Panc1 (cell line): ENCODE results near the gene ISM1. TPM values are rescaled to one million over a fixed set of nuclear protein-coding genes. Genes with fewer than 3 reads are reported as not detected.

ENCODE experiments used
- ATAC-seq: fragments of 200-7000 bp; cut with Tn5 transposase; 2 replicates; pipeline ENCODE4 v1.9.1; 2020; ENCODE audit warnings: mild to moderate bottlenecking, moderate library complexity
- BruUV-seq: library from RNA; stranded (reverse); fragments of 400-500 nt; replicated peaks from 2 replicates; lab custom pipeline; 2021; lab: Mats Ljungman, UMichigan
- CTCF ChIA-PET: fragments of 300-600 bp; sonication (Branson Sonifier 250); formaldehyde crosslinking; loops from one replicate; lab custom pipeline; 2022; ENCODE audit warnings: antibody characterized with exemption; lab: Charles Lee
- POLR2A ChIA-PET: fragments of 300-600 bp; sonication (Branson Sonifier 250); formaldehyde crosslinking; loops from one replicate; lab custom pipeline; 2022; ENCODE audit warnings: antibody characterized with exemption; lab: Charles Lee
- DNase-seq: peaks from one replicate; pipeline ENCODE4 v3.0.0-alpha.2; 2010; ENCODE audit warnings: low read depth, low spot score
- H3K27ac ChIP-seq: 2 replicates; pipeline ENCODE4 v1.5.1; 2011; ENCODE audit warnings: mild to moderate bottlenecking, low read length, inconsistent platforms
- H3K27me3 ChIP-seq: fragments of 200-500 bp; sonication (Bioruptor generic); 2 replicates; pipeline ENCODE4 v1.6.0; 2014; ENCODE audit warnings: low read length, inconsistent platforms; ENCODE audit not compliant: control insufficient read depth, insufficient read depth
- H3K36me3 ChIP-seq: fragments of 200-500 bp; sonication (Bioruptor generic); 2 replicates; pipeline ENCODE4 v1.5.1; 2014; ENCODE audit warnings: inconsistent platforms, mild to moderate bottlenecking, low read length, moderate library complexity; ENCODE audit not compliant: control insufficient read depth, insufficient read depth
- H3K4me1 ChIP-seq: 2 replicates; pipeline ENCODE4 v1.5.1; 2011; ENCODE audit warnings: inconsistent platforms, mild to moderate bottlenecking, low read length, moderate library complexity; ENCODE audit not compliant: control insufficient read depth, insufficient read depth
- H3K4me3 ChIP-seq, 2 experiments: 2 replicates each; pipeline ENCODE4 v1.5.1; 2011 to 2012; ENCODE audit warnings: low read depth in 2 of 2, low read length in 2 of 2, mild to moderate bottlenecking in 2 of 2, inconsistent platforms in 1 of 2, moderate library complexity in 1 of 2
- H3K9me3 ChIP-seq: fragments of 200-500 bp; sonication (Bioruptor generic); 2 replicates; pipeline ENCODE4 v1.5.1; 2014; ENCODE audit warnings: low read depth, mild to moderate bottlenecking, inconsistent platforms, low read length, moderate library complexity; ENCODE audit not compliant: control insufficient read depth, insufficient read depth
- CTCF ChIP-seq: fragments of 450-650 bp; IDR thresholded peaks from 2 replicates; pipeline ENCODE4 v1.5.1; 2017; ENCODE audit warnings: mild to moderate bottlenecking
- POLR2AphosphoS5 ChIP-seq: IDR thresholded peaks from 2 replicates; pipeline ENCODE4 v1.6.1; 2012; ENCODE audit warnings: mild to moderate bottlenecking, low read depth, low read length, moderate library complexity
- REST ChIP-seq, 2 experiments: IDR thresholded peaks; 2 replicates each; pipeline ENCODE4 v1.6.1; 2011 to 2012; ENCODE audit warnings: low read depth in 2 of 2, control low read depth in 1 of 2, low read length in 1 of 2, mild to moderate bottlenecking in 1 of 2, moderate library complexity in 1 of 2; ENCODE audit not compliant: insufficient read depth in 1 of 2
- SIN3A ChIP-seq: IDR thresholded peaks from 2 replicates; pipeline ENCODE4 v1.6.1; 2012; ENCODE audit warnings: low read depth, mild to moderate bottlenecking, low read length, moderate library complexity, borderline replicate concordance; ENCODE audit not compliant: insufficient read depth
- TCF7L2 ChIP-seq: IDR thresholded peaks from 2 replicates; pipeline ENCODE4 v1.6.1; 2011; ENCODE audit warnings: mild to moderate bottlenecking, low read depth, low read length, inconsistent platforms
- in situ Hi-C: cut with HindIII; loops from 2 replicates; pipeline ENCODE4 v1.10.0; 2016; ENCODE audit warnings: low sequenced_read_pairs, low pct_unique_long_range_greater_than_20kb
- intact Hi-C: fragments of 100-400 bp; cut with micrococcal nuclease; formaldehyde crosslinking; loops from one replicate; pipeline ENCODE4 v1.10.0; 2022; ENCODE audit not compliant: unreplicated experiment
- total RNA-seq: library from RNA; stranded (reverse); gene quantifications from one replicate; pipeline ENCODE4 v1.2.1, GENCODE V29; 2021; ENCODE audit not compliant: unreplicated experiment

Gene ISM1
- total RNA-seq, 1 experiment from 2014 or later: not detected

- no peaks in the 10 kb centered on the region for H3K27me3 ChIP-seq
- in situ Hi-C loops: no loop called here
- DNase-seq: no peak
- H3K4me3 ChIP-seq: no peak overlapping the region
- POLR2A ChIA-PET: no interaction called here
- CTCF ChIA-PET: no interaction called here
- H3K27ac ChIP-seq: no peak overlapping the region
- H3K36me3 ChIP-seq: no peaks in the 10 kb centered on the region
- no peaks in the 10 kb centered on the region for H3K9me3 ChIP-seq
- H3K4me1 ChIP-seq: no peaks in the 10 kb centered on the region
- intact Hi-C loops: no loop called here
- BruUV-seq: no TSS peak
- TF ChIP-seq CTCF (no peak), REST (IDR thresholded peaks at IDR 0.05; ENCODE audit: insufficient read depth in 1 of 2, low read depth in 2 of 2, low read length in 1 of 2) (no peak), POLR2AphosphoS5 (no peak), TCF7L2 (no peak), SIN3A (no peak)
- no peak for ATAC-seq
Observed at GRCh38 chr20:13348311-13349234, 127.5 kb downstream of the ISM1 start.

- H3K9me3 ChIP-seq: no peaks in the 10 kb centered on the region
- no peaks in the 10 kb centered on the region for H3K27me3 ChIP-seq
- no peaks in the 10 kb centered on the region for H3K4me1 ChIP-seq
- in situ Hi-C loops (no loop called here), intact Hi-C loops (no loop called here)
- no peak for DNase-seq
- H3K4me3 ChIP-seq: no peak overlapping the region
- ChIA-PET POLR2A (no interaction called here), CTCF (no interaction called here)
- no peak for ATAC-seq
- H3K27ac ChIP-seq: no peak overlapping the region
- H3K36me3 ChIP-seq: no peaks in the 10 kb centered on the region
- TF ChIP-seq SIN3A (no peak), REST (IDR thresholded peaks at IDR 0.05; ENCODE audit: insufficient read depth in 1 of 2, low read depth in 2 of 2, low read length in 1 of 2) (no peak), CTCF (no peak), TCF7L2 (no peak)
- no TSS peak for BruUV-seq
Observed at GRCh38 chr20:13349235-13349604, 128.1 kb downstream of the ISM1 start.
